NCI-H2107 treated with DMSO at 0.1 percent for 48 hours (cell line): ENCODE measurements around the gene PRR33.

Source experiments
- DNase-seq: peaks from one replicate; lab custom pipeline; 2025; ENCODE audit not compliant: unreplicated experiment; lab: John Stamatoyannopoulos, UW

PRR33 gene

DNA sequence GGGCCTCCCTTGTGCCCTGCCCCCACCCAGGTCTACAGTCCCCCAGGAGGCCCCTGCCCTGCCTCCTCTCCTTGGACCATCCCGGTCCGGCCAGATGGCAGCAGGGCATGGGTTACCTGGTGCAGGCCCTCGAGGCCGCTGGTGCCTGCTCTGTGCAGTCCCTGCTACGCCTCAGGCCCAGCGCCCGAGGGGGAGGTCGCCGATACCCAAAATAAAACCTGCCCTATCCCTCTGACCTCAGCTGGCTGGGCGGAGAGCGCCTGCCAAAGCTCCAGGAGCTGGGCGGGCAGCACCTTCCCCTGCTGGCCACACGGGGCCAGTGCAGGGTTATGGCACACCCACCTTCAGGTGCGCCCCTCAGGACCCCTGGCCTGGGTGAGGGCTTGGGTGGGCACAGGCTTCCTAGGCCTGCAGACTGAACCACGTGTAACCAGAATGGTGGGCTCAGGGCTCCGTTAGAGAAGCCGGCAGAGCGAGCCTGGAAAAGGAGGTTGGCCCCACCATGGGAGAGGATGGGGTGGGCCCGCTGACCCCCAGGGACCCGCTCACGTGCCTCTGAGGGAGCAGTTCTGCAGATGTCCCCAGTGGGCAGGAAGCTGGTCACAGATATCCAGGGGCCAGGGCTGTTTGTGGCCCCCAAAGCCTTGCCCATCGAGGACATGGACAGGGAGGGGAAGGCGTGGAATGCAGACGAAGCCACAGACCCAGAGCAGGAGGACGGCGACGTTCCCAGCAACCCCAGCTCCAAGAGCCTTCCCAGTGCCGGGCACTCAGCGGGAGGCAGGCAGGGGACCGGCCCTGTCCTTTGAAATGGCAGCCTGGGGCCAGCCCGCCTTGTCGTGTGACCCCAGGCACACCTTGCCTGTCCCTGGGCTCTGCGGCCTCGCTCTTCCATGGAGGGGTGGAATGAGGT lies 26.1 kb upstream of the PRR33 start:
- no peak for DNase-seq

DNA sequence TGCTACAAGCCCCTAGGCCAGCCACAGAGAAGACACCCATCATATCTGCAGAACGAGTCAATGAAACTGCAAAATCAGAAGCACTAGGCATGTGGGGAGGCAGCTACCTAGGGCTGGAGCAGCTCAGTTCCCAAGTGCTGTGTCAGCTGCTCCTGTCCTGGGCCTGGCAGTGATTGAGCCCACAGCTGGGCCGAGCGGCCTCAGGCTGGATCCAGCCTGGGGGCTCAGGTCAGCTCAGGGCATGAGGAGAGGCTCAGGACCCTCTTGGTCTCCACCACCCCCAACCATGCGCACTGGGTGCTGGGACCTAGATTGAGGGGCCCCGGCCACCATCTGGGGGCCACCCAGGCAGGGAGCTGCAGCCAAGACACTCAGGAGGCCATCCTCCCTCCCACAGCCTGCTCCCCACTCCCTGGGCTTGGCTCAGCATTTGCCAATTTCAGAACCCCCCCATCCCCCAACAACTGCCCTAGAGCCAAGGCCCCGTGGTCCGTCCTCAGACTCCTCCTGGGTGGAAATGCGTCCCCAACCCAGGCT lies 25.4 kb upstream of the PRR33 start:
- no peak for DNase-seq

DNA sequence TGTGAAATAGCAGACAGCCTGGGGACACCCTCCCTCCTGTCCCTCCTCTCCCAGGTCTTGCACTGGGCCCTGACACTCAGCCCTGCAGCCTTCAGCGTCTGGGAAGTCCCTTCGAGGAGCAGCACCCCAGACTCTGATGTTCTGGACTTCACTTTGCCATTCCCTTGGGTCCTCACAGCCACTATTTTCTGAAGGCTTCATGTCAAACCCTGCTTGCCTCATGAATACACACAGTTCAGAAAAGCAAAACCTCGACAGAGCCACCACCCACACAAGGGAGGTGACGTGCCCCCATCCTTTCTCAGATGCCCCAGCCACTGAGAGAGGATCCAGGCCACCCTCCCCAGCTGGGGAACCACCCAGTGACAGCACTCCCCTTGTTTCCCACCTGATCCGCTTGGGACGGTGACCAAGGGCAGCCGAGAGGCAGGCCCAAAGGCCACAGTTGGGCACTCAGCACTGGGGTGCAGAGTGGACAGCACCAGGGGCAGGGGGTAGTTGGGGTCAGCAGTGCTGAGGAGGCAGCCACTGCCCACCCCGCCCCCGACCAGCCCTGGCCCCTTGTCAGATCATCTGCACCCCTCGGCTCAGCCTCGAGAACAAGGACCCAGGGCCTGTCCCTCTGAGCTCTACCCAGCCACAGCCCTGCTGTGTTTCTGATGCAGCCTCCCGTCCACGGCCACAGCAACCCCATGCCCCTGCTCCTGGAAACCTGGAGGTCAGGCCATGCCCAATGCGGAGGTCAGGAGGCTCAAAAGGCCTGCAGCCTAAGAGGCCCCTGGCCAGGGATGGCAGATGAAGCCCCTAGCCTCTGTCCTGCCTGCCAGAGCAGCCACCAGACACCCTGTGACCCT lies 24.7 kb upstream of the PRR33 start:
- DNase-seq = no peak

DNA sequence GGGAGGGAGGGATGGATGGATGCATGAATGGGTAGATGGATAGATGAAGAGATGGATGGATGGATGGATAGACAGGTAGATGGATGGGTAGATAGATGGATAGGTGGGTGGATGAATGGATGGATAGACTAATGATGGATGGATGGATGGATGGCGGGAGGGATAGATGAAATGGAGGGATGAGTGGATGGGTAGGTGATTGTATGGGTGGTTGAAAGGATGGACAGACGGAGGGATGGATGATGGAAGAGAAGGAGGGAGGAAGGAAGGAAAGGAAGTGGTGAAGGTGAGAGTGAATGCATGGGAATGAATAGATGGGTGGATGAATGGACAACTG lies 24.1 kb upstream of the PRR33 start:
- DNase-seq = no peak

DNA sequence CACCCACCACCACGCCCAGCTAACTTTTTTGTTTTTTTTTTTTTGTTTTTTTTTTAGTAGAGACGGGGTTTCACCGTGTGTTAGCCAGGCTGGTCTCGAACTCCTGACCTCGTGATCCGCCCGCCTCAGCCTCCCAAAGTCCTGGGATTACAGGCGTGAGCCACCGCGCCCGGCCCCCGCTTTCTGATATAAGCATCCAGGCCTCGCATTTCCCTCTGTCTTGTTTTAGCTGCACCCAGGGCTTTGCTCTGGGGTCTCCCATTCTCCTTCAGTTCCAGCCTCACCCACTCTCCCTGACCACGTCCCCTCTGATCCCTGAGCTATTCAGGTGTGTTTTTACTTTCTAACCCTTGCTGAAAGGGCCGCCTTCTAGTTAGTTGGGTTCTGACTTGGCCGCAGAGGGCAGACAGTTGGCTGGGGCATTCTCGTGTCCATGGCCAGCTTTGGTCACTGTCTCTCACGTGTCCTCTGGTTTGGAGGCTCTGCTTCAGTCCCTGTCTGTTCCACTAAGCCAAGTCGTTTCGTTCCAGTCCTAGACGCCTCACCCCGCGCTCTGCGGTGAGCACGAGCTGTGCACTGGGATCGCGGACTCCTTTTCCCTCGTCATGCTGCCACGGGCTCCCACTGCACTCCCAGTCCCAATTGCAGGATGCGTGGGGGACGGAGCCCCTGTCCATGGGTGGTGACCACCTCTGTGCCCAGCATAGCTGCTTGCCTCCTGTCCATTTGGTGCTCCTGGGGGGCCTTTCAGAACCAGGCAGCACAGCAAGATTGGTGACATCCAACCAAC lies 21.8 kb upstream of the PRR33 start:
- DNase-seq = no peak

DNA sequence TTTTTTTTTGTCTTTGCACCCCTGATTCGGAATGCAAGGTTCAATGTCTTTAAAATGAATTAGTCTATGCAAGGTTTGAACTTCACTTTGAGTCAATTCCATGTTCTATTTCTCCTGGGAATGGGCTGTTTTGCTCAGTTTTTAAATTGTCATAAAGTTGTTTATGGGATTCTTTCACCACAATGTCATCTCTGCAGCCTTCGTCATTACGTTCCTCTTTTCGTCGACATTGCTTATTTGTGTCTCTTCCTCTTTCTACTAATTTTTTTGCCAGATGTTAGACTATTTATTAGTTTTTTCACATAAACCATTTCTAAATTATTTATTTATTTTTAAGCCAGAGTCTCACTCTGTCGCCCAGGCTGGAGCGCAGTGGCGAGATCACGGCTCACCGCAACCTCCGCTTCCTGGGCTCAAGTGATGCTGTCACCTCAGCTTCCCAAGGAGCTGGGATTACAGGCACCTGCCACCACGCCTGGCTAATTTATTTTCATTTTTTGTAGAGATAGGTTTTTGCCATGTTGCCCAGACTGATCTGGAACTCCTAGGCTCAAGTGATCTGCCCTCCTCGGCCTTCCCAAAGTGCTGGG lies 20.7 kb upstream of the PRR33 start:
- no peak for DNase-seq

DNA sequence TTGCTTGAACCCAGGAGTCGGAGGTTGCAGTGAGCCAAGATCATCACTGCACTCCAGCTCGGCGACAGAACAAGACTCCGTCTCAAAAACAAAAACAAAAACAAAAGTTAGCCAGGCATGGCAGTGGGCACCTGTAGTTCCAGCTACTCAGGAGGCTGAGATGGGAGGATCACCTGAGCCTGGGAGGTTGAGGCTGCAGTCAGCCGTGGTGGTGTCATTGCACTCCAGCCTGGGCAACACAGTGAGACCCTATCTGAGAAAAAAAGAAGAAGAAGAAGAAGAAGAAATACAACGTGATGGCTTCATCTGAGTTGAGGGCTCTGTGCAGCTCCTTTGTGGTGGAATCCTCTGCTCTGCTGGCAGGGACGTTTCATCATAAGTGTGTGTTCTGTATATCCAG lies 17.8 kb upstream of the PRR33 start:
- DNase-seq = no peak

DNA sequence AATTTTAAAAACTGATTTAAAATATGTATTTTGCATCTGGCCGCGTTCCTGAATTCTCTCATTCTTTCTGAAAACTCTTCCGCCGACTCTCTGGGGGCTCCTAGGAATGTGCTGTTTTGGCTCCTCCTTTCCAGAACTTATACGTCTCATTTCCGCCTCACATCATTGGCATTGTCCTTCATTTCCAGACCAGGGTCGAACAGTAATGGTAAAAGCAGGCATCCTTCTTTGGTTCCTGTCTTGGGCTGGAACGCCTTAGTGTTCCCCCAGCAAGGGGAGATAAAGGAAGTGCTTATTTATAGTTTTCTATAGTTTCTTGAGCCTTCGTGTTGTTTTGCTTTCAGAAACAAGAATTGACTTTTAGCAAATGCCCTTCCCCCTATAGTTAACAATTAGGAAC lies 16.9 kb upstream of the PRR33 start:
- DNase-seq = no peak

DNA sequence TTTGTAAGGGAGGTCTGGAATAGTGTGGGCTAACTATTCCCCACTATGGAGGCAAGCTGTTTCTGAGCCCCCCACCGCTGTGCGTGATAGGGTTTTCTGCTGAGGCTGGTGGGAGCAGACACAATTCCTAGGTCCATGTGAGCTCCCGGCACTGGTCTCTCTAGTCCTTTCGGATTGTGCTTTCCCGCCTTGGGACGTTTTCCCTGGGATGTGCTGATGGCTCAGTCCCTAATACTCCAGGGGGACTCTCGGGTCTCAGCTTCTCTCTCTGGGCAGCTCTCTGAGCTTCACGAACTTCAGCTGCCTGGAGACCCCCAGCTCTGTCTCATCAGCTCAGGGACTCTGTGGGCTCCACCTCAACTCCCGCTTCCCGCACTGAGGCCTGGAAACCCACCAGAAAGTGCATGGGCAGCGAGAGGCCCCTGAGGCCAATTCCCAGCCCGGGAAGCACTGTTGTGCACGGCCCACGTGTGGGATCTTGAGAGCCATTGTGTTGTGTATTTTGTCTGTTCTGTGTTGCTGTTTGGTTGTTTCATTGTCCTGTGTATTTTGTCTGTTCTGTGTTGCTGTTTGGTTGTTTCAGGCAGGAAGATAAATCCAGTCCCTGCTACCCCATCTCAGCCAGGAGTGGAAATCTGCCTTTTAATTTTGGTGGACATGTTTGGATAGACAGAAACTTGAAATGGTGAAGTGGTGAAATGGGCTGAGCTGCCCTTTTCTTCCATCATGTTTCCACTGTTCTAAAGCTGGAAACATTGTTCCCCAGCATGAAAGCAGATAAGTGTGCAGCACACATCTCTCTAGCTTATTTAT lies 15.1 kb upstream of the PRR33 start:
- no peak for DNase-seq

DNA sequence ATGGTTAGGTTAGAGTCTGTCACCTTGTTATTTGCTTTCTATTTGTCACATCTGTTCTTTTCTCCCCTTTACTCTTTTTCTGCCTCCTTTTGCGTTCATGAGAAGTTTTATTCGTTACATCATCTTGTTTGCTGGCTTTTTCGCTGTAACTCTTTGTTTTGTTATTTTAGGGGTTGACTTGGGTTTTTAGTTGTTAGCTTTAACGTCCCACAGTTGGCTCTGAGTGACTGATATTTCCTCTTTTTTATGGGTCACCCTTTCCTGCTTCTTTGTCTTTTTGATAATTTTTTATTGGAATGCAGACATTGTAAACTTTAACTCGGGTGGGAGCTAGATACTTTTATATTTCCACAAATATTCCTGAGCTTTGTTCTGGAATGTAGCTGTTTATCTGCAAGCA lies 14.5 kb upstream of the PRR33 start:
- DNase-seq = no peak

DNA sequence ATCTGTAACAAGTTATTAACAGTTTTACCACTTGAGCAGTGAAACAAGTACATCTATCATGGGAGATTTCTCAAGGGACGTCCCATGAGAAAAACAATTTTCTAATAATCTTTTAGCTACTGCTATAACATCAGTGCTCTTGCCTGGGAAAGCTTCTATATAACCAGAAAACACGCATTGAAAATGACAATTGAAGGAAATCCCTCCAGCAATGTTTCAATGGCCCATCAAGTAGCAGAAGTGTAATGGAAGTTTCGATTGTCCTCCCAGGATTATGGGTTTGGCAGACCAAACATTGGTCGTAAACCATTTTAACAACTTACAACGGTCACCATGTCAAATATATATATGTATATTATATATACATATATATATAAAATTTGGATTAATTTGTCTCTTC lies 8.0 kb upstream of the PRR33 start:
- DNase-seq = no peak

DNA sequence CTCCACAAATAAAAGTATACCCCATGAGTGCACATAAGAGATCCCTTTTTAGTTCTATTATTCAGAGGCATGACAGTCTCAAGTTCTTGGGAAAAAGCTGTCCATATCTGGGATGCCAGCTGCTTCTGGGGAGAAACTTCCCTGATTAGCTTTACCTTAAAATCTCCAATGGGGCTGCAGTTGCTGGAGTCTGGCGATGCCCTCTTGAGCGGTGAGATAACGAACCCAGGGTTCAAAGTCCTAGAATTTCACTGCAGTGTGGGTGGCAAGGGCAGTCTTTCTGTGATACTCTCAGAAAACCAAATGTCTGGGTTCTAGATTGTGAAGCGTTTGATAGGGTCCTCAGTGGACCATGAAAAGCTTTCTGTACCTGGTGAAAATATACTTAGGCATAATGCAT lies 7.4 kb upstream of the PRR33 start:
- no peak for DNase-seq

DNA sequence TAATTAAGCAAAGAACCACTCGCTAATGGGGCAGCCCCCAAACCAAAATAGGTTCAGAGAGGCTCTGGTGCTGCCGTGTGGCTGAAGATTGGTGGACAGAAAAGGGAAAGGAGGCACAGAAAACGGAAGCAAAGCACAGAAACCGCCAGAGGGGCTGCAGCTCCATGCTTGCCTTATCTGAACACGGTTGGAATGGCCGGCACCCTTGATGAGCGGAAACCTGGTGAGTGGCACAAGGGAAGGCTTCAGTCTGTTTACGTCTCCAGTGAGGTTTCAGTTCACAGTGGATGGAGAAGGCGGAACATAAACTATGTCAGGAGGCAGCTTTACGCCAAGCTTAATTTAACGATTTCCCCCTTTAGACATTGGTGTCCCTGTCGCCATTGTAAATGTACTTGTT lies 5.2 kb upstream of the PRR33 start:
- no peak for DNase-seq

DNA sequence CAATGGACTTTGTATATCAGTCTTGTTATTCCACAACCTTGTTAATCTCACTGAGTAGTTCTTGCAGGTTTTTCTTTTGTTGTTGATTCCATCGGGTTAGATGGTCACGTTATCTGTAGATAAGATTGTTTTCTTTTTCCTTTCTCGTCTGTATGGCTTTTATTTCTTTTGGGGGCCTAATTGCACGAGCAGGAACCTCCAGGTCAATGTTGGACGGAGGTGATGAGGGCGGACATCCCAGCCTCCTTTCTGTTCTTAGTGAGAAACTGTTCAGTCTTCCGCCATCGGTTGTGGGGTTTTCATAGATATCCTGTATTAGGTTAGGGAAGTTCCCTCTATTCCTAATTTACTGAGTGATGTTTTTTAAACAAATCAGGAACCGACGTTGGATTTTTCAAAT lies 4.8 kb upstream of the PRR33 start:
- no peak for DNase-seq

DNA sequence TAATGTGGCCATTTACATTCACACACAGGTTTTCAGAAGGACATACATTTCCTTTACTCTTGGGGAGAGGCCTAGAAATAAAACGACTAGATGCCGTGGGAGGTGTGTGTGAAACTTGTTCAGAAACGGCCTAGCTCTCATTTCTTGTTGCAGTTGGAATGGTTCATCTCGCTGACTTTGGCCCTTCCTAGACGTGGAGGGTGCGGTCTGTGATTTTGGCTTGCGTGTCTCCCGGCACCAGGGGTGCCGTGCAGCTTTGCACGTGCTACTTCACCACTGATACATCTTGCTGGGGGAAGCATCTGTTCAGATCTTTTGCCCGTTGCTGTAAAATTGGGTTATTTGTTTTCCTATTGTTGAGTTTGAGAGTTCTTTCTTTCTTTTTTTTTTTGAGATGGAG lies 3.1 kb upstream of the PRR33 start:
- no peak for DNase-seq

DNA sequence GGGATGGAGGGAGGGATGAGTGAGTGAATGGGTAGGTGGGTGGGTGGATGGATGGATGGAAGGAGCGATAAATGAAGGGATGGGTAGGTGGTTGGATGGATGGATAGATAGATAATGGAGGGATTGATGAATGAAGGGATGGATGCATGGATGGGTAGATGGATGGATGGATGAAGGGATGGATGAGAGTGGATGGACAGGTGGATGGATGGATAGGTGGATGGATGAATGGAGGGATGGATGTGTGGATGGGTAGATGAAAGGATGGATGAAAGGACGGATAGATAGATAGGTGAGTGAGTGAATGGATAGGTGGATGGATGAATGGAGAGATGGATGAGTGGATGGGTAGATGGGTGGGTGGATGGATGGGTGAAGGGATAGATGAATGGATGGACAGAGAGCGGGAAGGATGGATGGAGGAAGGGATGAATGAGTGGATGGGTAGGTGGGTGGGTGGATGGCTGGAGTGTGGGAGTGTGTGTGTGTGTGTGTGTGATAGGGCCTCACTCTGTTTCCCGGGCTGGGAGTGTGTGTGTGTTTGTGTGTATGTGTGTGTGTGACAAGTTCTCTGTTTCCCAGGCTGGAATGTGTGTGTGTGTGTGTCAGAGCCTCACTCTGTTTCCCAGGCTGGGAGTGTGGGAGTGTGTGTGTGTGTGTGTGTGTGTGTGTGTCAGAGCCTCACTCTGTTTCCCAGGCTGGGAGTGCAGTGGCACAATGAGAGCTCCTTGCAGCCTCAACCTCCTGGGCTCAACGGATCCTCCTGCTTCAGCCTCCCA lies 2.1 kb upstream of the PRR33 start:
- DNase-seq = no peak

DNA sequence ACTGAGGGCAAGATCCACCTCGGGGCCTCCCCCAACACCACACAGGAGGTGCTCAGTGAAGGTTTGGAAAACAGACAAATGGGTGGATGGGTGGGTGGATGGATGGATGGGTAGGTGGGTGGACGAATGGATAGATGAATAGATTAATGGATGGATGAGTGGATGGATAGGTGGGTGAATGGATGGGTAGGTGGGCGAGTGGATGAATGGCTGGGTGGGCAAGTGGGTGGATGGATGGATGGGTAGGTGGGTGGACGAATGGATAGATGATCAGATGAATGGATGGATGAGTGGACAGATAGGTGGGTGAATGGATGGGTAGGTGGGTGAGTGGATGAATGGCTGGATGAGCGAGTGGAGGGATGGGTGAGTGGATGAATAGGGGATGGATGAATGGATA lies 863 bp upstream of the PRR33 start:
- DNase-seq = no peak

DNA sequence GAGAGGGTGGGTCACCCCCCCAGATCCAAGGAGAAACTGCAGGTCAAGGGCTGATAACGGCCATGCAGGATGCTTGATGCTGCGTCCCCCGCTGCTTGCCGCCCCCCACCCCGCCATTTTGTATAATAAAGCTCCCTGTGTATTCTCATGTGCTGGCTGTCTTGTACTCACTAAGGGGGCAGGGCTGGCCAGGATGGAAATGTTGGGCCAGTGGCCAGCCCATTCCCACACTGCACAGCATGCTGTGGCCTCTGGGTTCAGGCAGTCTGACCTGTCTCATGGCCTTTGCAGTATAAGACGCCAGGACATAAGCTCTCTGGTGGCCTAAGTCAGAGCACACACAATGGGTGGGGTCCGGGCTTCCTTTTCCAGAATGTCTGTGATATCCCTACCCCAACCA lies 421 bp upstream of the PRR33 start:
- DNase-seq = no peak
